K562 (cell line): Measurements from ENCODE around the gene TFAP2A. TPM values are rescaled to one million over a fixed set of nuclear protein-coding genes. Genes with fewer than 3 reads are reported as not detected.

Source experiments
- RERE ChIP-seq: sonication (generic); formaldehyde crosslinking; IDR thresholded peaks from 2 replicates; pipeline ENCODE4 v1.8.0; 2023; ENCODE audit warnings: missing genetic modification reagents, mild to moderate bottlenecking, borderline replicate concordance
- ZNF175 ChIP-seq: fragments of 200-800 bp; sonication (Bioruptor generic); IDR thresholded peaks from 2 replicates; pipeline ENCODE4 v1.6.1; 2016; ENCODE audit warnings: low read depth, mild to moderate bottlenecking, missing genetic modification characterization, missing compliant biosample characterization
- ZNF780A ChIP-seq: fragments of 250-450 bp; sonication (Bioruptor Pico); IDR thresholded peaks from 2 replicates; pipeline ENCODE4 v1.5.0; 2021; ENCODE audit warnings: mild to moderate bottlenecking
- polyA plus RNA-seq, 8 experiments: library from polyadenylated mRNA; depleted of rRNA in 4 of 8; stranded (reverse) in 5 of 8; unstranded in 3 of 8; fragments of >200 nt; fragmentation: Nextera tagmentation in 2 of 8; fragmentation: Illumina TruSeq in 1 of 8; extraction: Ambion mirVana in 2 of 8; extraction: Trizol in 1 of 8; gene quantifications; 2 replicates each; pipeline versions ENCODE4 v1.2.1 to v1.2.3, GENCODE V29; 2011 to 2014; ENCODE audit warnings: inconsistent platforms in 1 of 8, missing spikeins in 1 of 8
- total RNA-seq, 7 experiments: library from RNA; depleted of rRNA in 6 of 7; stranded (reverse); fragments of >200 nt in 6 of 7; fragmentation: Illumina TruSeq in 2 of 7; extraction: Trizol in 2 of 7; gene quantifications; 2 replicates each; pipeline versions ENCODE4 v1.2.1 to v1.2.3, GENCODE V29; 2011 to 2021; ENCODE audit warnings: low replicate concordance in 1 of 7
- TF ChIP-seq, protein P1 (sequence below): fragments of 450-650 bp; IDR thresholded peaks from 2 replicates; pipeline ENCODE4 v1.6.1; 2016; ENCODE audit warnings: mild to moderate bottlenecking, moderate library complexity
- TF ChIP-seq, protein P2 (sequence below): sonication (generic); formaldehyde crosslinking; IDR thresholded peaks from 2 replicates; pipeline ENCODE4 v1.8.0; 2022; ENCODE audit warnings: missing genetic modification reagents, mild to moderate bottlenecking, borderline replicate concordance
- TF ChIP-seq, protein P3 (sequence below), 2 experiments: fragments of 450-650 bp; IDR thresholded peaks; 2 replicates each; pipeline ENCODE4 v1.6.1; 2016

Gene TFAP2A
- total and polyA plus RNA-seq, 9 of the 15 experiments (the other 6 are each of a cell fraction or from before 2014, with no cell fraction given), result 0.14 to 0.53 (median 0.19) TPM; not detected in 1

DNA sequence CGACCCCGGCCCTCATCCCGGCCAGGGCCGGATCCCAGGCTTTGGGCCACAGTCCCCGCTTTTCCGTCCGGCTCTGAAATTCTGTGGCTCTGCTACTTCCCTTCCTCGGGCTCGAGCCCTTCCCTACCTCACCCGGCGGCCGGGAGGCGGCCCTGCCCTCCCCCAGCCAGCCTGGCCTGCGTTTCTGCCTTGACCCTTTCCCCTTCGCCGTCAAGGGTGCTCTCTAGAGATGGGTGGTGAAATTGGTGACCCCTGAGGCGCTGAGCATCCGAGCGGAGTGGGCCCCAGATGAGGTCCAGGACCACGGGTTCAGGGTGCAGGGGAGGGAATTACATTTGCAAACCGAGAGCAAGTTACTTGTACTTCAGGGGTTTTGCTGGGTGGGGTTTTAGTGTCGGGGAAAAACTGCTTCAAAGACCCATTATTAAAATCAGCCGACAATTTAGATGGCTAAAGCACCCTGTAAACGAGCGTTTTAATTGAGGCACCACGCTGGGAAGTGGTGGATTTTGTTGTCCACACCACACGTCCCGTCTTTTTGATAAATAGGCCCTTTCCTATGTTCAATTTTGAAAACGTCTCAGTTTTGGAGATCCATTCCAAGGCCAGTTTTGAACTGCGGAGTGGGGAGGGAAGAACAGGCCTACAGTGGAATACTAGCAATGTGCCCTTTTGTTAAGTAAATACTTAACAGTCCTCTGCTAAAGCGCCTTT is 9.9 kb downstream of the TFAP2A start (continued):
- TF ChIP-seq, protein P1, sequence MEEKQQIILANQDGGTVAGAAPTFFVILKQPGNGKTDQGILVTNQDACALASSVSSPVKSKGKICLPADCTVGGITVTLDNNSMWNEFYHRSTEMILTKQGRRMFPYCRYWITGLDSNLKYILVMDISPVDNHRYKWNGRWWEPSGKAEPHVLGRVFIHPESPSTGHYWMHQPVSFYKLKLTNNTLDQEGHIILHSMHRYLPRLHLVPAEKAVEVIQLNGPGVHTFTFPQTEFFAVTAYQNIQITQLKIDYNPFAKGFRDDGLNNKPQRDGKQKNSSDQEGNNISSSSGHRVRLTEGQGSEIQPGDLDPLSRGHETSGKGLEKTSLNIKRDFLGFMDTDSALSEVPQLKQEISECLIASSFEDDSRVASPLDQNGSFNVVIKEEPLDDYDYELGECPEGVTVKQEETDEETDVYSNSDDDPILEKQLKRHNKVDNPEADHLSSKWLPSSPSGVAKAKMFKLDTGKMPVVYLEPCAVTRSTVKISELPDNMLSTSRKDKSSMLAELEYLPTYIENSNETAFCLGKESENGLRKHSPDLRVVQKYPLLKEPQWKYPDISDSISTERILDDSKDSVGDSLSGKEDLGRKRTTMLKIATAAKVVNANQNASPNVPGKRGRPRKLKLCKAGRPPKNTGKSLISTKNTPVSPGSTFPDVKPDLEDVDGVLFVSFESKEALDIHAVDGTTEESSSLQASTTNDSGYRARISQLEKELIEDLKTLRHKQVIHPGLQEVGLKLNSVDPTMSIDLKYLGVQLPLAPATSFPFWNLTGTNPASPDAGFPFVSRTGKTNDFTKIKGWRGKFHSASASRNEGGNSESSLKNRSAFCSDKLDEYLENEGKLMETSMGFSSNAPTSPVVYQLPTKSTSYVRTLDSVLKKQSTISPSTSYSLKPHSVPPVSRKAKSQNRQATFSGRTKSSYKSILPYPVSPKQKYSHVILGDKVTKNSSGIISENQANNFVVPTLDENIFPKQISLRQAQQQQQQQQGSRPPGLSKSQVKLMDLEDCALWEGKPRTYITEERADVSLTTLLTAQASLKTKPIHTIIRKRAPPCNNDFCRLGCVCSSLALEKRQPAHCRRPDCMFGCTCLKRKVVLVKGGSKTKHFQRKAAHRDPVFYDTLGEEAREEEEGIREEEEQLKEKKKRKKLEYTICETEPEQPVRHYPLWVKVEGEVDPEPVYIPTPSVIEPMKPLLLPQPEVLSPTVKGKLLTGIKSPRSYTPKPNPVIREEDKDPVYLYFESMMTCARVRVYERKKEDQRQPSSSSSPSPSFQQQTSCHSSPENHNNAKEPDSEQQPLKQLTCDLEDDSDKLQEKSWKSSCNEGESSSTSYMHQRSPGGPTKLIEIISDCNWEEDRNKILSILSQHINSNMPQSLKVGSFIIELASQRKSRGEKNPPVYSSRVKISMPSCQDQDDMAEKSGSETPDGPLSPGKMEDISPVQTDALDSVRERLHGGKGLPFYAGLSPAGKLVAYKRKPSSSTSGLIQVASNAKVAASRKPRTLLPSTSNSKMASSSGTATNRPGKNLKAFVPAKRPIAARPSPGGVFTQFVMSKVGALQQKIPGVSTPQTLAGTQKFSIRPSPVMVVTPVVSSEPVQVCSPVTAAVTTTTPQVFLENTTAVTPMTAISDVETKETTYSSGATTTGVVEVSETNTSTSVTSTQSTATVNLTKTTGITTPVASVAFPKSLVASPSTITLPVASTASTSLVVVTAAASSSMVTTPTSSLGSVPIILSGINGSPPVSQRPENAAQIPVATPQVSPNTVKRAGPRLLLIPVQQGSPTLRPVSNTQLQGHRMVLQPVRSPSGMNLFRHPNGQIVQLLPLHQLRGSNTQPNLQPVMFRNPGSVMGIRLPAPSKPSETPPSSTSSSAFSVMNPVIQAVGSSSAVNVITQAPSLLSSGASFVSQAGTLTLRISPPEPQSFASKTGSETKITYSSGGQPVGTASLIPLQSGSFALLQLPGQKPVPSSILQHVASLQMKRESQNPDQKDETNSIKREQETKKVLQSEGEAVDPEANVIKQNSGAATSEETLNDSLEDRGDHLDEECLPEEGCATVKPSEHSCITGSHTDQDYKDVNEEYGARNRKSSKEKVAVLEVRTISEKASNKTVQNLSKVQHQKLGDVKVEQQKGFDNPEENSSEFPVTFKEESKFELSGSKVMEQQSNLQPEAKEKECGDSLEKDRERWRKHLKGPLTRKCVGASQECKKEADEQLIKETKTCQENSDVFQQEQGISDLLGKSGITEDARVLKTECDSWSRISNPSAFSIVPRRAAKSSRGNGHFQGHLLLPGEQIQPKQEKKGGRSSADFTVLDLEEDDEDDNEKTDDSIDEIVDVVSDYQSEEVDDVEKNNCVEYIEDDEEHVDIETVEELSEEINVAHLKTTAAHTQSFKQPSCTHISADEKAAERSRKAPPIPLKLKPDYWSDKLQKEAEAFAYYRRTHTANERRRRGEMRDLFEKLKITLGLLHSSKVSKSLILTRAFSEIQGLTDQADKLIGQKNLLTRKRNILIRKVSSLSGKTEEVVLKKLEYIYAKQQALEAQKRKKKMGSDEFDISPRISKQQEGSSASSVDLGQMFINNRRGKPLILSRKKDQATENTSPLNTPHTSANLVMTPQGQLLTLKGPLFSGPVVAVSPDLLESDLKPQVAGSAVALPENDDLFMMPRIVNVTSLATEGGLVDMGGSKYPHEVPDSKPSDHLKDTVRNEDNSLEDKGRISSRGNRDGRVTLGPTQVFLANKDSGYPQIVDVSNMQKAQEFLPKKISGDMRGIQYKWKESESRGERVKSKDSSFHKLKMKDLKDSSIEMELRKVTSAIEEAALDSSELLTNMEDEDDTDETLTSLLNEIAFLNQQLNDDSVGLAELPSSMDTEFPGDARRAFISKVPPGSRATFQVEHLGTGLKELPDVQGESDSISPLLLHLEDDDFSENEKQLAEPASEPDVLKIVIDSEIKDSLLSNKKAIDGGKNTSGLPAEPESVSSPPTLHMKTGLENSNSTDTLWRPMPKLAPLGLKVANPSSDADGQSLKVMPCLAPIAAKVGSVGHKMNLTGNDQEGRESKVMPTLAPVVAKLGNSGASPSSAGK, result peak; percentile 75
- TF ChIP-seq, protein P2, sequence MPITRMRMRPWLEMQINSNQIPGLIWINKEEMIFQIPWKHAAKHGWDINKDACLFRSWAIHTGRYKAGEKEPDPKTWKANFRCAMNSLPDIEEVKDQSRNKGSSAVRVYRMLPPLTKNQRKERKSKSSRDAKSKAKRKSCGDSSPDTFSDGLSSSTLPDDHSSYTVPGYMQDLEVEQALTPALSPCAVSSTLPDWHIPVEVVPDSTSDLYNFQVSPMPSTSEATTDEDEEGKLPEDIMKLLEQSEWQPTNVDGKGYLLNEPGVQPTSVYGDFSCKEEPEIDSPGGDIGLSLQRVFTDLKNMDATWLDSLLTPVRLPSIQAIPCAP, result 0 out of 2 replicates have a peak, but pooled peaks have one; percentile 52
- TF ChIP-seq ZNF780A (no peak; the same call in 1 of the 2 replicates), RERE (0 out of 2 replicates have a peak, but pooled peaks have one; percentile 56), ZNF175 (CRISPR knock-in tag) (0 out of 2 replicates have a peak, but pooled peaks have one; percentile 52)
- TF ChIP-seq, protein P3, sequence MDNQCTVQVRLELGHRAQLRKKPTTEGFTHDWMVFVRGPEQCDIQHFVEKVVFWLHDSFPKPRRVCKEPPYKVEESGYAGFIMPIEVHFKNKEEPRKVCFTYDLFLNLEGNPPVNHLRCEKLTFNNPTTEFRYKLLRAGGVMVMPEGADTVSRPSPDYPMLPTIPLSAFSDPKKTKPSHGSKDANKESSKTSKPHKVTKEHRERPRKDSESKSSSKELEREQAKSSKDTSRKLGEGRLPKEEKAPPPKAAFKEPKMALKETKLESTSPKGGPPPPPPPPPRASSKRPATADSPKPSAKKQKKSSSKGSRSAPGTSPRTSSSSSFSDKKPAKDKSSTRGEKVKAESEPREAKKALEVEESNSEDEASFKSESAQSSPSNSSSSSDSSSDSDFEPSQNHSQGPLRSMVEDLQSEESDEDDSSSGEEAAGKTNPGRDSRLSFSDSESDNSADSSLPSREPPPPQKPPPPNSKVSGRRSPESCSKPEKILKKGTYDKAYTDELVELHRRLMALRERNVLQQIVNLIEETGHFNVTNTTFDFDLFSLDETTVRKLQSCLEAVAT (IDR thresholded peaks at IDR 0.05), result peak in 1 of 2 experiments; percentile 57; a peak in 1 of 4 replicates
